ENCODE results near the gene TRAPPC10.
A peak's percentile ranks its signal among the peaks of the same experiment; 100 is the strongest.

Gene TRAPPC10

GRCh38 chr21:44054710-44055109 is 42.6 kb downstream of the TRAPPC10 start:
- Mint-ChIP-seq H3K9me3 (no peaks in the 10 kb centered on the region), H3K4me1 (ENCODE audit: low read depth) (peaks cover 35% of the 10 kb centered on the region), H3K27ac (peak overlapping the region; percentile 37)

GRCh38 chr21:44057055-44057454 is 44.9 kb downstream of the TRAPPC10 start:
- Mint-ChIP-seq H3K27me3 (no peaks in the 10 kb centered on the region), H3K4me3 (no peak overlapping the region), H3K36me3 (ENCODE audit: low read depth) (peaks cover 66% of the 10 kb centered on the region), H3K27ac (no peak overlapping the region), H3K9me3 (no peaks in the 10 kb centered on the region), H3K4me1 (ENCODE audit: low read depth) (peaks cover 35% of the 10 kb centered on the region)

More at GRCh38 chr21:44054710-44055109, 42.6 kb downstream of the TRAPPC10 start:
- Mint-ChIP-seq H3K36me3 (ENCODE audit: low read depth) (peaks cover 69% of the 10 kb centered on the region), H3K27me3 (no peaks in the 10 kb centered on the region), H3K4me3 (no peak overlapping the region)

- Mint-ChIP-seq H3K4me3 (peak overlapping the region; percentile 11), H3K27me3 (no peaks in the 10 kb centered on the region), H3K36me3 (ENCODE audit: low read depth) (peaks cover 59% of the 10 kb centered on the region), H3K9me3 (no peaks in the 10 kb centered on the region), H3K27ac (peak overlapping the region; percentile 81), H3K4me1 (ENCODE audit: low read depth) (peaks cover 35% of the 10 kb centered on the region)
Measured at GRCh38 chr21:44057960-44058651, 46.0 kb downstream of the TRAPPC10 start.

GRCh38 chr21:44058652-44058964 is 46.5 kb downstream of the TRAPPC10 start:
- peaks cover 37% of the 10 kb centered on the region for H3K4me1 Mint-ChIP-seq (ENCODE audit: low read depth)
- no peaks in the 10 kb centered on the region for H3K27me3 Mint-ChIP-seq
- H3K4me3 Mint-ChIP-seq, result peak overlapping the region; percentile 11
- H3K27ac Mint-ChIP-seq, result peak overlapping the region; percentile 81
- peaks cover 61% of the 10 kb centered on the region for H3K36me3 Mint-ChIP-seq (ENCODE audit: low read depth)
- H3K9me3 Mint-ChIP-seq, result no peaks in the 10 kb centered on the region

- Mint-ChIP-seq H3K27ac (no peak overlapping the region), H3K9me3 (no peaks in the 10 kb centered on the region), H3K4me3 (no peak overlapping the region), H3K36me3 (ENCODE audit: low read depth) (peaks cover 61% of the 10 kb centered on the region), H3K27me3 (no peaks in the 10 kb centered on the region), H3K4me1 (ENCODE audit: low read depth) (peaks cover 38% of the 10 kb centered on the region)
Measured at GRCh38 chr21:44058981-44059380, 46.9 kb downstream of the TRAPPC10 start.

- no peak overlapping the region for H3K27ac Mint-ChIP-seq
- no peaks in the 10 kb centered on the region for H3K27me3 Mint-ChIP-seq
- H3K9me3 Mint-ChIP-seq, result no peaks in the 10 kb centered on the region
- H3K4me3 Mint-ChIP-seq, result no peak overlapping the region
- peaks cover 43% of the 10 kb centered on the region for H3K4me1 Mint-ChIP-seq (ENCODE audit: low read depth)
- H3K36me3 Mint-ChIP-seq (ENCODE audit: low read depth), result peaks cover 64% of the 10 kb centered on the region
Measured at GRCh38 chr21:44059710-44060109, 47.6 kb downstream of the TRAPPC10 start.

GRCh38 chr21:44062380-44062779 is 50.3 kb downstream of the TRAPPC10 start:
- Mint-ChIP-seq H3K4me1 (ENCODE audit: low read depth) (peaks cover 59% of the 10 kb centered on the region), H3K9me3 (no peaks in the 10 kb centered on the region), H3K36me3 (ENCODE audit: low read depth) (peaks cover 59% of the 10 kb centered on the region), H3K27me3 (no peaks in the 10 kb centered on the region), H3K4me3 (no peak overlapping the region), H3K27ac (no peak overlapping the region)

- Mint-ChIP-seq H3K27me3 (no peaks in the 10 kb centered on the region), H3K9me3 (no peaks in the 10 kb centered on the region), H3K4me1 (ENCODE audit: low read depth) (peaks cover 50% of the 10 kb centered on the region), H3K27ac (peak overlapping the region; percentile 66), H3K36me3 (ENCODE audit: low read depth) (peaks cover 58% of the 10 kb centered on the region), H3K4me3 (no peak overlapping the region)
Measured at GRCh38 chr21:44063151-44063912, 51.2 kb downstream of the TRAPPC10 start.

- peak overlapping the region; percentile 61 for H3K4me3 Mint-ChIP-seq
- H3K4me1 Mint-ChIP-seq (ENCODE audit: low read depth), result peaks cover 43% of the 10 kb centered on the region
- no peaks in the 10 kb centered on the region for H3K27me3 Mint-ChIP-seq
- H3K9me3 Mint-ChIP-seq, result no peaks in the 10 kb centered on the region
- H3K36me3 Mint-ChIP-seq (ENCODE audit: low read depth), result peaks cover 57% of the 10 kb centered on the region
- peak overlapping the region; percentile 92 for H3K27ac Mint-ChIP-seq
Measured at GRCh38 chr21:44064852-44065403, 52.8 kb downstream of the TRAPPC10 start.

GRCh38 chr21:44065428-44065827 is 53.3 kb downstream of the TRAPPC10 start:
- H3K27me3 Mint-ChIP-seq, result no peaks in the 10 kb centered on the region
- peak overlapping the region; percentile 92 for H3K27ac Mint-ChIP-seq
- peak overlapping the region; percentile 61 for H3K4me3 Mint-ChIP-seq
- peaks cover 56% of the 10 kb centered on the region for H3K36me3 Mint-ChIP-seq (ENCODE audit: low read depth)
- no peaks in the 10 kb centered on the region for H3K9me3 Mint-ChIP-seq
- H3K4me1 Mint-ChIP-seq (ENCODE audit: low read depth), result peaks cover 43% of the 10 kb centered on the region

GRCh38 chr21:44066116-44066515 is 54.0 kb downstream of the TRAPPC10 start:
- Mint-ChIP-seq H3K27ac (peak overlapping the region; percentile 92), H3K4me1 (ENCODE audit: low read depth) (peaks cover 43% of the 10 kb centered on the region)

GRCh38 chr21:44067011-44067839 is 55.1 kb downstream of the TRAPPC10 start:
- H3K4me3 Mint-ChIP-seq, result no peak overlapping the region
- no peaks in the 10 kb centered on the region for H3K9me3 Mint-ChIP-seq
- peaks cover 63% of the 10 kb centered on the region for H3K36me3 Mint-ChIP-seq (ENCODE audit: low read depth)
- no peaks in the 10 kb centered on the region for H3K27me3 Mint-ChIP-seq
- H3K27ac Mint-ChIP-seq, result peak overlapping the region; percentile 64
- peaks cover 43% of the 10 kb centered on the region for H3K4me1 Mint-ChIP-seq (ENCODE audit: low read depth)

More at GRCh38 chr21:44066116-44066515, 54.0 kb downstream of the TRAPPC10 start:
- no peaks in the 10 kb centered on the region for H3K27me3 Mint-ChIP-seq
- peak overlapping the region; percentile 61 for H3K4me3 Mint-ChIP-seq
- no peaks in the 10 kb centered on the region for H3K9me3 Mint-ChIP-seq
- H3K36me3 Mint-ChIP-seq (ENCODE audit: low read depth), result peaks cover 57% of the 10 kb centered on the region

GRCh38 chr21:44070391-44070790 is 58.3 kb downstream of the TRAPPC10 start:
- H3K27ac Mint-ChIP-seq, result no peak overlapping the region
- no peaks in the 10 kb centered on the region for H3K27me3 Mint-ChIP-seq
- H3K9me3 Mint-ChIP-seq, result no peaks in the 10 kb centered on the region
- peaks cover 34% of the 10 kb centered on the region for H3K4me1 Mint-ChIP-seq (ENCODE audit: low read depth)
- no peak overlapping the region for H3K4me3 Mint-ChIP-seq
- H3K36me3 Mint-ChIP-seq (ENCODE audit: low read depth), result peaks cover 73% of the 10 kb centered on the region

GRCh38 chr21:44071359-44072104 is 59.4 kb downstream of the TRAPPC10 start:
- H3K4me1 Mint-ChIP-seq (ENCODE audit: low read depth), result peaks cover 27% of the 10 kb centered on the region
- no peak overlapping the region for H3K4me3 Mint-ChIP-seq
- no peak overlapping the region for H3K27ac Mint-ChIP-seq
- no peaks in the 10 kb centered on the region for H3K9me3 Mint-ChIP-seq
- H3K27me3 Mint-ChIP-seq, result no peaks in the 10 kb centered on the region
- peaks cover 68% of the 10 kb centered on the region for H3K36me3 Mint-ChIP-seq (ENCODE audit: low read depth)

Data from stimulated activated naive CD8-positive, alpha-beta T cell treated with anti-CD3 and anti-CD28 coated beads, Interleukin-15, Interleukin-2, amounts not matched to agents 100 ng/mL and 50 ng/mL, for 24 hours (primary cell).